Epithelial cell of esophagus (primary cell): Measurements from ENCODE around the gene CD22.

Experiments
- DNase-seq: peaks from one replicate; pipeline ENCODE4 v3.0.0; 2010; ENCODE audit warnings: low read depth
- H3K4me3 ChIP-seq: 2 replicates; pipeline ENCODE4 v1.5.1; 2011; ENCODE audit warnings: mild to moderate bottlenecking, low read length, control low read depth
- CTCF ChIP-seq: IDR thresholded peaks from 2 replicates; pipeline ENCODE4 v1.5.1; 2011; ENCODE audit warnings: low read depth, mild to moderate bottlenecking, low read length, control low read depth, inconsistent platforms; ENCODE audit not compliant: insufficient read depth; ENCODE audit errors: missing control alignments

The CD22 gene

GRCh38 chr19:35296644-35297514 lies 32.1 kb upstream of the CD22 start:
- no peak overlapping the region for H3K4me3 ChIP-seq
- no peak for TF ChIP-seq CTCF
- no peak for DNase-seq

- H3K4me3 ChIP-seq, result no peak overlapping the region
- TF ChIP-seq CTCF, result no peak
- DNase-seq, result no peak
These were observed 31.5 kb upstream of the CD22 start for GRCh38 chr19:35297515-35297848.

- TF ChIP-seq CTCF, result no peak
- DNase-seq, result no peak
- no peak overlapping the region for H3K4me3 ChIP-seq
These were observed 31.1 kb upstream of the CD22 start for GRCh38 chr19:35297922-35298321.

GRCh38 chr19:35298561-35298972 lies 30.4 kb upstream of the CD22 start:
- DNase-seq, result no peak
- TF ChIP-seq CTCF, result no peak
- H3K4me3 ChIP-seq, result no peak overlapping the region

- no peak for DNase-seq
- no peak for TF ChIP-seq CTCF
- no peak overlapping the region for H3K4me3 ChIP-seq
These were observed 29.3 kb upstream of the CD22 start for GRCh38 chr19:35299523-35300338.

GRCh38 chr19:35300339-35300649 lies 28.7 kb upstream of the CD22 start:
- H3K4me3 ChIP-seq, result no peak overlapping the region
- no peak for DNase-seq
- no peak for TF ChIP-seq CTCF

- no peak for TF ChIP-seq CTCF
- DNase-seq, result no peak
- H3K4me3 ChIP-seq, result no peak overlapping the region
These were observed 27.0 kb upstream of the CD22 start for GRCh38 chr19:35301961-35302360.
